Suprapubic skin (tissue), 4 donors: ENCODE results near the gene DAB2IP.
"Not testable (repeated sequence)": the region's sequence is repeated elsewhere in the genome, so short reads cannot be mapped to it uniquely, and the experiment has no call there.

Source experiments
- CTCF ChIP-seq, 2 donors: fragments of 200-600 bp in 1 of 2; fragments of 450-650 bp in 1 of 2; sonication (generic) in 1 of 2; IDR thresholded peaks; one replicate each; pipeline ENCODE4 v1.5.1; 2016 to 2019; ENCODE audit warnings: antibody characterized with exemption in 2 of 2, mild to moderate bottlenecking in 1 of 2, moderate library complexity in 1 of 2
- POLR2A ChIP-seq, 2 donors: fragments of 450-650 bp; IDR thresholded peaks; one replicate each; pipeline ENCODE4 v1.6.1; 2017; ENCODE audit warnings: antibody characterized with exemption in 2 of 2, mild to moderate bottlenecking in 2 of 2, moderate library complexity in 2 of 2
- POLR2AphosphoS5 ChIP-seq, 3 donors: sonication (generic); formaldehyde crosslinking; IDR thresholded peaks; one replicate each; pipeline ENCODE4 v1.6.1; 2017; ENCODE audit warnings: antibody characterized with exemption in 3 of 3

- TF ChIP-seq POLR2AphosphoS5, CTCF, POLR2A (IDR thresholded peaks at IDR 0.05): not testable (repeated sequence)
Observed at GRCh38 chr9:121623430-121623829, 28.0 kb upstream of the DAB2IP start.
